Osteoblast (primary cell): ENCODE results near the gene USP53. TPM values are rescaled to one million over a fixed set of nuclear protein-coding genes. Genes with fewer than 3 reads are reported as not detected.

Experiments
- DNase-seq: peaks from one replicate; pipeline ENCODE4 v3.0.0; 2011; ENCODE audit warnings: low spot score, mixed read lengths; ENCODE audit not compliant: insufficient read length; ENCODE audit errors: missing footprints
- H2AFZ ChIP-seq: 2 replicates; pipeline ENCODE4 v1.6.0; 2011; ENCODE audit warnings: mild to moderate bottlenecking, low read length
- H3K27ac ChIP-seq: 2 replicates; pipeline ENCODE4 v1.5.1; 2011; ENCODE audit warnings: mild to moderate bottlenecking, low read depth, low read length, moderate library complexity
- H3K27me3 ChIP-seq: 2 replicates; pipeline ENCODE4 v1.6.0; 2012; ENCODE audit warnings: mild to moderate bottlenecking, control low read depth, inconsistent platforms, low read length, moderate library complexity; ENCODE audit not compliant: insufficient read depth
- H3K36me3 ChIP-seq: 2 replicates; pipeline ENCODE4 v1.5.1; 2011; ENCODE audit warnings: mild to moderate bottlenecking, low read length, control low read depth, moderate library complexity; ENCODE audit not compliant: insufficient read depth
- H3K4me1 ChIP-seq: 2 replicates; pipeline ENCODE4 v1.5.1; 2011; ENCODE audit warnings: mild to moderate bottlenecking, low read length, control low read depth, moderate library complexity; ENCODE audit not compliant: insufficient read depth
- H3K4me2 ChIP-seq: 2 replicates; pipeline ENCODE4 v1.6.0; 2011; ENCODE audit warnings: mild to moderate bottlenecking, low read length; ENCODE audit not compliant: insufficient read depth
- H3K4me3 ChIP-seq: fragments of 200-600 bp; sonication (generic); 3 replicates; pipeline ENCODE4 v1.5.1; 2012; ENCODE audit warnings: mild to moderate bottlenecking, low read length, inconsistent platforms; ENCODE audit not compliant: insufficient read depth
- H3K79me2 ChIP-seq: 2 replicates; pipeline ENCODE4 v1.6.0; 2012; ENCODE audit warnings: mild to moderate bottlenecking, low read length, control low read depth, inconsistent platforms; ENCODE audit not compliant: insufficient read depth
- H3K9me3 ChIP-seq: 2 replicates; pipeline ENCODE4 v1.5.1; 2011; ENCODE audit warnings: low read depth, low read length, control low read depth
- H4K20me1 ChIP-seq: 2 replicates; pipeline ENCODE4 v1.6.0; 2012; ENCODE audit warnings: mild to moderate bottlenecking, low read length, control low read depth; ENCODE audit not compliant: insufficient read depth
- total RNA-seq: library from RNA; depleted of rRNA; stranded (reverse); fragments of >200 nt; gene quantifications from 2 replicates; pipeline ENCODE4 v1.2.3, GENCODE V29; 2012
- TF ChIP-seq, protein P1 (sequence below): IDR thresholded peaks from 2 replicates; pipeline ENCODE4 v1.5.1; 2011; ENCODE audit warnings: mild to moderate bottlenecking, low read depth, low read length, moderate library complexity; ENCODE audit errors: extremely low read depth

The USP53 gene
- total RNA-seq, 1 donor, result 61.9 TPM

DNA sequence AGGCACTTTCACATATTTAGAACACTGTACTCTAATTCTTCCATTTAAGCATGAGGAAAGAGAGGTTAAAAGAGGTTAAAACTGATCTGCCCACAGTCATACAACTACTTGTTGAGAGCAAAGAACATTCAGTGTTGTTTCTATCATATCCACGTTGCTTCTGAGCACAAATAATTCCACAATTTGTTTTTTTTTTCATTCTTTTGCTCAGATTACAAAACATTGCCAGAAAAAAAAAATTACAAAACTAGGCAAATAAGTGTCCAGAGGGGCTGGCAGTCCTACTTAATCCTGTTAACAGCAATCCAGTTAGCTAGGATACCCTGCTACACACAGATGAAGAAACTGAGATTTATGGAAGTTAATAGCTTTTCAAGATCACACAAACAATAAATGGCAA lies 6.3 kb upstream of the USP53 start:
- no peak overlapping the region for H2AFZ ChIP-seq
- no peaks in the 10 kb centered on the region for H3K36me3 ChIP-seq
- no peak overlapping the region for H3K4me2 ChIP-seq
- TF ChIP-seq, protein P1, sequence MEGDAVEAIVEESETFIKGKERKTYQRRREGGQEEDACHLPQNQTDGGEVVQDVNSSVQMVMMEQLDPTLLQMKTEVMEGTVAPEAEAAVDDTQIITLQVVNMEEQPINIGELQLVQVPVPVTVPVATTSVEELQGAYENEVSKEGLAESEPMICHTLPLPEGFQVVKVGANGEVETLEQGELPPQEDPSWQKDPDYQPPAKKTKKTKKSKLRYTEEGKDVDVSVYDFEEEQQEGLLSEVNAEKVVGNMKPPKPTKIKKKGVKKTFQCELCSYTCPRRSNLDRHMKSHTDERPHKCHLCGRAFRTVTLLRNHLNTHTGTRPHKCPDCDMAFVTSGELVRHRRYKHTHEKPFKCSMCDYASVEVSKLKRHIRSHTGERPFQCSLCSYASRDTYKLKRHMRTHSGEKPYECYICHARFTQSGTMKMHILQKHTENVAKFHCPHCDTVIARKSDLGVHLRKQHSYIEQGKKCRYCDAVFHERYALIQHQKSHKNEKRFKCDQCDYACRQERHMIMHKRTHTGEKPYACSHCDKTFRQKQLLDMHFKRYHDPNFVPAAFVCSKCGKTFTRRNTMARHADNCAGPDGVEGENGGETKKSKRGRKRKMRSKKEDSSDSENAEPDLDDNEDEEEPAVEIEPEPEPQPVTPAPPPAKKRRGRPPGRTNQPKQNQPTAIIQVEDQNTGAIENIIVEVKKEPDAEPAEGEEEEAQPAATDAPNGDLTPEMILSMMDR, result no peak
- no peaks in the 10 kb centered on the region for H4K20me1 ChIP-seq
- H3K79me2 ChIP-seq, result no peaks in the 10 kb centered on the region
- H3K9me3 ChIP-seq, result no peaks in the 10 kb centered on the region
- H3K4me3 ChIP-seq, result no peak overlapping the region
- no peak for DNase-seq
- no peaks in the 10 kb centered on the region for H3K27me3 ChIP-seq
- H3K4me1 ChIP-seq, result peaks cover 25% of the 10 kb centered on the region
- peak overlapping the region; percentile 26 for H3K27ac ChIP-seq

DNA sequence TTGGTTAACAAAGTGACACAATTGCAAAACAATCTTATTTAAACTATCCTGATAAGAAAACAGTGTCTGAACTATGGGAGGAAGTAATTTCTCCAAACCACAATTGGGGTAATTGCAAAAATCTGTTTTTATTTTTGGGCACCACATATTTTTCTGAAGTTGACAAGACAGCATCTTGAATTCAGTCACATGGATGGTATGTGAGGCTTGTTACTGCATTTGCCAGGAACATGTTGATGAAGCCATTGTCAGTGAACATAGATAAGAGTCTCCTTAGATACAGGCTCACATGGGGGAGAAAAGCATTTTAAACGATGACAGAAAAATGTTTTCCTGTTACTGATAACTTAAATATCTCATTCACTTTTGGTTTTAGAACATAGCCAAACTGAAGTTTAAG lies 5.5 kb upstream of the USP53 start:
- Histone ChIP-seq H3K4me2 (no peak overlapping the region), H3K4me3 (no peak overlapping the region), H3K27ac (peak overlapping the region; percentile 9), H3K9me3 (no peaks in the 10 kb centered on the region), H3K36me3 (no peaks in the 10 kb centered on the region), H2AFZ (no peak overlapping the region), H3K4me1 (peaks cover 25% of the 10 kb centered on the region), H3K79me2 (peaks cover 2% of the 10 kb centered on the region), H3K27me3 (no peaks in the 10 kb centered on the region), H4K20me1 (no peaks in the 10 kb centered on the region)
- TF ChIP-seq, protein P1, result no peak
- DNase-seq, result no peak

DNA sequence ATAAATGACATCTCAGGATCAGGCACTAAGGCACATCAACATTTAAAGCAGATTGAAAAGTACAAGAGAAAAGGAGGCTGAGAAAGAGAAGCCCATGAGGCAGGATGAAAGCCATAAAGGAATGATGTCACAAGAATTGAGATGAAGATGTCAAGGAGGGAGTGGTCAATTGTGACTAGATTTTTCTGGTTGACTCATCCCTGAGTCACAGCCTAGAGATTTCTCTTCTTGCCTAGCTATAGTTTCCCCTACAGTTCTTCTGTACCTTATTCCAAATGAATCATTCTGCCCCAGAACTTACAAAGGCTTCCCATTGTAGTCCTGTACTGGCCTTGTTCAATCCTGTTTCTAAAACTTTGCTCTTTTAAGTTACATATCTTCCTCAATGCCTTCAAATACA lies 3.4 kb upstream of the USP53 start:
- Histone ChIP-seq H3K4me3 (no peak overlapping the region), H3K36me3 (no peaks in the 10 kb centered on the region), H2AFZ (peak overlapping the region; percentile 43), H3K27me3 (no peaks in the 10 kb centered on the region), H3K4me2 (peak overlapping the region; percentile 37), H3K27ac (peak overlapping the region; percentile 80), H4K20me1 (no peaks in the 10 kb centered on the region), H3K79me2 (peaks cover 15% of the 10 kb centered on the region), H3K4me1 (peaks cover 30% of the 10 kb centered on the region), H3K9me3 (no peaks in the 10 kb centered on the region)
- peak; percentile 88 for DNase-seq
- TF ChIP-seq, protein P1, result no peak

DNA sequence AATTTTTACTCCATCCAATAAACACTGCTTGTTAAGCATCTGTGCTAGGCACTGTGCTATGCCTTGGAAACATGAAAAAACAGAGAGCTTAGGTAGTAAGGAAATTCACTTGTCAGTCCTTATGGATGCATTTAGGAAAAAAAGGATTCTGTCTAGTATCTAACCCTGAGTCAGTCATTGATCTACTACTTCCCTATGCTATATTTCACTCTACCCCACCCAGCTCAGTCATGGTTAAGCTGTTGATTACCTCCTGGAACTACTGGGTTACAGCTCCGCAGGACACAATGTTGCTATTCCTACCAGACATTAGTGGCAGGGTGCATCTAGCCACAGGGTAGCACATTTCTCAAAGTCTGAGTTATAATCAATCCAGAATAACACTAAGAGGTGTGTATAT lies 2.9 kb upstream of the USP53 start:
- TF ChIP-seq, protein P1, result no peak
- Histone ChIP-seq H3K9me3 (no peaks in the 10 kb centered on the region), H3K79me2 (peaks cover 19% of the 10 kb centered on the region), H3K27me3 (no peaks in the 10 kb centered on the region), H4K20me1 (no peaks in the 10 kb centered on the region), H3K4me1 (peaks cover 32% of the 10 kb centered on the region), H3K4me2 (peak overlapping the region; percentile 37), H3K27ac (peak overlapping the region; percentile 80), H2AFZ (peak overlapping the region; percentile 43), H3K36me3 (no peaks in the 10 kb centered on the region), H3K4me3 (no peak overlapping the region)
- DNase-seq, result no peak
